ENCODE data around the gene RCSD1.

RCSD1 gene

GRCh38 chr1:167629681-167630567 lies at the start of gene RCSD1:
Gene RCSD1, plus strand, starts transcription at chr1:167630232. Its CDS starts 192 bp downstream, at chr1:167630424.
- Histone ChIP-seq H3K36me3 (ENCODE audit: control insufficient read depth, insufficient read depth, low read length, severe bottlenecking) (no peaks in the 10 kb centered on the region), H3K9me3 (ENCODE audit: control insufficient read depth, low read length) (peaks cover 5% of the 10 kb centered on the region), H3K27me3 (replicated peaks; ENCODE audit: control insufficient read depth, insufficient read depth, low read length) (peaks cover 22% of the 10 kb centered on the region), H3K4me1 (ENCODE audit: control insufficient read depth, insufficient read depth, low read length) (no peaks in the 10 kb centered on the region), H3K9ac (ENCODE audit: low read length) (peak within 1 kb of the TSS; percentile 62), H3K4me3 (ENCODE audit: low read length) (peak within 1 kb of the TSS; percentile 79)
- DNase-seq (ENCODE audit: low read depth): peak; percentile 55

- Histone ChIP-seq H3K9ac (ENCODE audit: low read length) (no peak overlapping the region), H3K27me3 (replicated peaks; ENCODE audit: control insufficient read depth, insufficient read depth, low read length) (peaks cover 16% of the 10 kb centered on the region), H3K36me3 (ENCODE audit: control insufficient read depth, insufficient read depth, low read length, severe bottlenecking) (no peaks in the 10 kb centered on the region), H3K4me3 (ENCODE audit: low read length) (no peak overlapping the region), H3K9me3 (ENCODE audit: control insufficient read depth, low read length) (no peaks in the 10 kb centered on the region), H3K4me1 (ENCODE audit: control insufficient read depth, insufficient read depth, low read length) (no peaks in the 10 kb centered on the region)
- DNase-seq (ENCODE audit: low read depth): no peak
Measured at GRCh38 chr1:167582064-167582463, 48.0 kb upstream of the RCSD1 start.

- H3K36me3 ChIP-seq (ENCODE audit: control insufficient read depth, insufficient read depth, low read length, severe bottlenecking): no peaks in the 10 kb centered on the region
- H3K27me3 ChIP-seq (replicated peaks; ENCODE audit: control insufficient read depth, insufficient read depth, low read length): peaks cover 13% of the 10 kb centered on the region
- H3K9ac ChIP-seq (ENCODE audit: low read length): no peak overlapping the region
- no peak for DNase-seq (ENCODE audit: low read depth)
- no peaks in the 10 kb centered on the region for H3K9me3 ChIP-seq (ENCODE audit: control insufficient read depth, low read length)
- H3K4me3 ChIP-seq (ENCODE audit: low read length): no peak overlapping the region
- H3K4me1 ChIP-seq (ENCODE audit: control insufficient read depth, insufficient read depth, low read length): no peaks in the 10 kb centered on the region
Measured at GRCh38 chr1:167582722-167583121, 47.3 kb upstream of the RCSD1 start.

GRCh38 chr1:167584581-167584980 lies 45.5 kb upstream of the RCSD1 start:
- H3K27me3 ChIP-seq (replicated peaks; ENCODE audit: control insufficient read depth, insufficient read depth, low read length): peaks cover 13% of the 10 kb centered on the region
- H3K36me3 ChIP-seq (ENCODE audit: control insufficient read depth, insufficient read depth, low read length, severe bottlenecking): no peaks in the 10 kb centered on the region
- no peaks in the 10 kb centered on the region for H3K9me3 ChIP-seq (ENCODE audit: control insufficient read depth, low read length)
- H3K4me3 ChIP-seq (ENCODE audit: low read length): no peak overlapping the region
- no peak for DNase-seq (ENCODE audit: low read depth)
- no peak overlapping the region for H3K9ac ChIP-seq (ENCODE audit: low read length)
- H3K4me1 ChIP-seq (ENCODE audit: control insufficient read depth, insufficient read depth, low read length): no peaks in the 10 kb centered on the region

GRCh38 chr1:167587342-167587741 lies 42.7 kb upstream of the RCSD1 start:
- no peak overlapping the region for H3K9ac ChIP-seq (ENCODE audit: low read length)
- H3K4me3 ChIP-seq (ENCODE audit: low read length): no peak overlapping the region
- no peaks in the 10 kb centered on the region for H3K4me1 ChIP-seq (ENCODE audit: control insufficient read depth, insufficient read depth, low read length)

GRCh38 chr1:167587872-167588271 lies 42.2 kb upstream of the RCSD1 start:
- H3K27me3 ChIP-seq (replicated peaks; ENCODE audit: control insufficient read depth, insufficient read depth, low read length): peaks cover 7% of the 10 kb centered on the region
- no peak overlapping the region for H3K9ac ChIP-seq (ENCODE audit: low read length)
- DNase-seq (ENCODE audit: low read depth): no peak
- no peaks in the 10 kb centered on the region for H3K4me1 ChIP-seq (ENCODE audit: control insufficient read depth, insufficient read depth, low read length)
- no peaks in the 10 kb centered on the region for H3K9me3 ChIP-seq (ENCODE audit: control insufficient read depth, low read length)
- no peaks in the 10 kb centered on the region for H3K36me3 ChIP-seq (ENCODE audit: control insufficient read depth, insufficient read depth, low read length, severe bottlenecking)
- H3K4me3 ChIP-seq (ENCODE audit: low read length): no peak overlapping the region

More at GRCh38 chr1:167587342-167587741, 42.7 kb upstream of the RCSD1 start:
- H3K36me3 ChIP-seq (ENCODE audit: control insufficient read depth, insufficient read depth, low read length, severe bottlenecking): no peaks in the 10 kb centered on the region
- DNase-seq (ENCODE audit: low read depth): no peak
- no peaks in the 10 kb centered on the region for H3K9me3 ChIP-seq (ENCODE audit: control insufficient read depth, low read length)
- peaks cover 9% of the 10 kb centered on the region for H3K27me3 ChIP-seq (replicated peaks; ENCODE audit: control insufficient read depth, insufficient read depth, low read length)

- Histone ChIP-seq H3K4me3 (ENCODE audit: low read length) (no peak overlapping the region), H3K36me3 (ENCODE audit: control insufficient read depth, insufficient read depth, low read length, severe bottlenecking) (no peaks in the 10 kb centered on the region), H3K4me1 (ENCODE audit: control insufficient read depth, insufficient read depth, low read length) (no peaks in the 10 kb centered on the region), H3K9me3 (ENCODE audit: control insufficient read depth, low read length) (no peaks in the 10 kb centered on the region), H3K9ac (ENCODE audit: low read length) (no peak overlapping the region), H3K27me3 (replicated peaks; ENCODE audit: control insufficient read depth, insufficient read depth, low read length) (peaks cover 5% of the 10 kb centered on the region)
- no peak for DNase-seq (ENCODE audit: low read depth)
Measured at GRCh38 chr1:167588361-167588760, 41.7 kb upstream of the RCSD1 start.

- Histone ChIP-seq H3K27me3 (replicated peaks; ENCODE audit: control insufficient read depth, insufficient read depth, low read length) (no peaks in the 10 kb centered on the region), H3K36me3 (ENCODE audit: control insufficient read depth, insufficient read depth, low read length, severe bottlenecking) (no peaks in the 10 kb centered on the region), H3K4me3 (ENCODE audit: low read length) (no peak overlapping the region), H3K4me1 (ENCODE audit: control insufficient read depth, insufficient read depth, low read length) (no peaks in the 10 kb centered on the region), H3K9me3 (ENCODE audit: control insufficient read depth, low read length) (no peaks in the 10 kb centered on the region), H3K9ac (ENCODE audit: low read length) (no peak overlapping the region)
- no peak for DNase-seq (ENCODE audit: low read depth)
Measured at GRCh38 chr1:167592475-167592874, 37.6 kb upstream of the RCSD1 start.

GRCh38 chr1:167593860-167594259 lies 36.2 kb upstream of the RCSD1 start:
- no peak overlapping the region for H3K4me3 ChIP-seq (ENCODE audit: low read length)
- H3K4me1 ChIP-seq (ENCODE audit: control insufficient read depth, insufficient read depth, low read length): no peaks in the 10 kb centered on the region
- no peak overlapping the region for H3K9ac ChIP-seq (ENCODE audit: low read length)
- H3K9me3 ChIP-seq (ENCODE audit: control insufficient read depth, low read length): no peaks in the 10 kb centered on the region
- no peak for DNase-seq (ENCODE audit: low read depth)
- no peaks in the 10 kb centered on the region for H3K36me3 ChIP-seq (ENCODE audit: control insufficient read depth, insufficient read depth, low read length, severe bottlenecking)
- H3K27me3 ChIP-seq (replicated peaks; ENCODE audit: control insufficient read depth, insufficient read depth, low read length): no peaks in the 10 kb centered on the region

GRCh38 chr1:167594822-167595221 lies 35.2 kb upstream of the RCSD1 start:
- no peak overlapping the region for H3K4me3 ChIP-seq (ENCODE audit: low read length)
- H3K9me3 ChIP-seq (ENCODE audit: control insufficient read depth, low read length): no peaks in the 10 kb centered on the region

GRCh38 chr1:167599957-167600581 lies 30.0 kb upstream of the RCSD1 start:
- Histone ChIP-seq H3K9ac (ENCODE audit: low read length) (no peak overlapping the region), H3K4me1 (ENCODE audit: control insufficient read depth, insufficient read depth, low read length) (peaks cover 16% of the 10 kb centered on the region), H3K9me3 (ENCODE audit: control insufficient read depth, low read length) (no peaks in the 10 kb centered on the region), H3K4me3 (ENCODE audit: low read length) (no peak overlapping the region), H3K27me3 (replicated peaks; ENCODE audit: control insufficient read depth, insufficient read depth, low read length) (no peaks in the 10 kb centered on the region), H3K36me3 (ENCODE audit: control insufficient read depth, insufficient read depth, low read length, severe bottlenecking) (no peaks in the 10 kb centered on the region)
- DNase-seq (ENCODE audit: low read depth): peak; percentile 56

More at GRCh38 chr1:167594822-167595221, 35.2 kb upstream of the RCSD1 start:
- DNase-seq (ENCODE audit: low read depth): no peak
- H3K27me3 ChIP-seq (replicated peaks; ENCODE audit: control insufficient read depth, insufficient read depth, low read length): no peaks in the 10 kb centered on the region
- H3K36me3 ChIP-seq (ENCODE audit: control insufficient read depth, insufficient read depth, low read length, severe bottlenecking): no peaks in the 10 kb centered on the region
- no peak overlapping the region for H3K9ac ChIP-seq (ENCODE audit: low read length)
- H3K4me1 ChIP-seq (ENCODE audit: control insufficient read depth, insufficient read depth, low read length): no peaks in the 10 kb centered on the region
